ENCODE measurements around the gene HSPA12B.
A peak's percentile ranks its signal among the peaks of the same experiment; 100 is the strongest.

The HSPA12B gene

GRCh38 chr20:3743251-3743650 is 10.8 kb downstream of the HSPA12B start:
- no peak for DNase-seq (ENCODE audit: low spot score)
- TF ChIP-seq, protein P1, sequence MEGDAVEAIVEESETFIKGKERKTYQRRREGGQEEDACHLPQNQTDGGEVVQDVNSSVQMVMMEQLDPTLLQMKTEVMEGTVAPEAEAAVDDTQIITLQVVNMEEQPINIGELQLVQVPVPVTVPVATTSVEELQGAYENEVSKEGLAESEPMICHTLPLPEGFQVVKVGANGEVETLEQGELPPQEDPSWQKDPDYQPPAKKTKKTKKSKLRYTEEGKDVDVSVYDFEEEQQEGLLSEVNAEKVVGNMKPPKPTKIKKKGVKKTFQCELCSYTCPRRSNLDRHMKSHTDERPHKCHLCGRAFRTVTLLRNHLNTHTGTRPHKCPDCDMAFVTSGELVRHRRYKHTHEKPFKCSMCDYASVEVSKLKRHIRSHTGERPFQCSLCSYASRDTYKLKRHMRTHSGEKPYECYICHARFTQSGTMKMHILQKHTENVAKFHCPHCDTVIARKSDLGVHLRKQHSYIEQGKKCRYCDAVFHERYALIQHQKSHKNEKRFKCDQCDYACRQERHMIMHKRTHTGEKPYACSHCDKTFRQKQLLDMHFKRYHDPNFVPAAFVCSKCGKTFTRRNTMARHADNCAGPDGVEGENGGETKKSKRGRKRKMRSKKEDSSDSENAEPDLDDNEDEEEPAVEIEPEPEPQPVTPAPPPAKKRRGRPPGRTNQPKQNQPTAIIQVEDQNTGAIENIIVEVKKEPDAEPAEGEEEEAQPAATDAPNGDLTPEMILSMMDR (IDR thresholded peaks at IDR 0.05; ENCODE audit: extremely low read depth, missing control alignments), result no peak

DNA sequence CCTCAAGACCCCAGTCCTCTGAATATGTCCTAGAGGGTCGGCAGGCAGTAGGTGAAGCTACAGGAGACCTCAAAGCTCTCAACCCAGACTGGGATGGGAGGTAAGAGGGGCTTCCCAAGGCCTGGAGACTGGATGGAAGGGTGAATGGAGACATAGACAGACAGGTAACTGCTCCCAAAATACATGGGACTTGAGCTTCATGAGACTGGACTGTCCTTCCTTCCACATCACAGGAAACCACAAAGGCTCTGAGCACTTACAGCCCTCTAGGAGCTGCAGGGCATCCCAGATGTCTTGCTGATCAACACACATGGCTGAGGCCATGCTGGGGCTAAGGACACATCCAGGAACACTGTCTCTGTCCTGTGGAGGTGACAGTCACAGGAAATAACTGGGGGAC is 11.6 kb downstream of the HSPA12B start:
- TF ChIP-seq, protein P1 (IDR thresholded peaks at IDR 0.05; ENCODE audit: extremely low read depth, missing control alignments), result no peak
- no peak for DNase-seq (ENCODE audit: low spot score)

GRCh38 chr20:3744806-3745685 is 12.6 kb downstream of the HSPA12B start:
- DNase-seq (ENCODE audit: low spot score), result peak; percentile 69
- TF ChIP-seq, protein P1 (IDR thresholded peaks at IDR 0.05; ENCODE audit: extremely low read depth, missing control alignments), result no peak

DNA sequence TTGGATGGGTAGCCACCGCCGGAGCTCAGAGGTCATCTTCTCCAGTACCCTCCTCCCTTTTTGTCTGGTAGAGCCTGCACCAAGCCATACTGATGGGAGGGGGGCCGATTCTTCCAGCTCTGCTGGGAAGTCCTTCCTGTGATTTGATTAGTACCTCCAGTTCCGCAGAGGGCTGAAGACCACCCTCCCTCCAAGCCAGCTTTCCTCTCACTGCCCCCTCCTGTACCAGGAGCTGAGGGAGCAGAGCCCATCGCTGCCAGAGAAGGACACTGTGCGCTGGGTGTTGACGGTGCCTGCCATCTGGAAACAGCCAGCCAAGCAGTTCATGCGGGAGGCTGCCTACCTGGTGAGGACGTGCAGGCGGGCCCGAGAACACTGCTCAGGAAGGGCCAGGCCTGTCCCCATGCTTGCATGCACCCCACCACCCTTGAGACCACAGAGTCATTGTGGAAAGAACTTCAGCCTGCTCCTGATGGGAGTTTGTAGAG is 13.2 kb downstream of the HSPA12B start:
- no peak for DNase-seq (ENCODE audit: low spot score)
- TF ChIP-seq, protein P1 (IDR thresholded peaks at IDR 0.05; ENCODE audit: extremely low read depth, missing control alignments), result no peak

DNA sequence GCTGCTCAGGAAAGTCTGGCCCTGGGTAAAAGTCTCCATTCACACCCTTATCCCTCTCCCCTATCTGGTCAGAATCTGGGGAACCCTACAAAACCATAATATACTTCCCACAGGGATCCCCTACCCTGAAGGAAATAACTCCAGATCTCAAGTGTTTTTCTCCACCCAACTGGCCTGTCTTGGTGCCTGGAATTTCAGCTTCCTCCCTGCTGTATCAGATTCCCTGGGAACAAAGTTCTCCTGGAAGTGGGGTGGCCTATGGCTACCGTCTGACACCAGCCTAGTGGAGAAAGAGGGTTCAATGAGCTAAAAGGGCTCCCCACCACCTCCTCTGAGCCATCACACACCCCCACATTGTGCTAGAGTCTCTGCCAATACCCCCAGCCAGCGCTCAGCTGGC is 15.0 kb downstream of the HSPA12B start:
- TF ChIP-seq, protein P1 (IDR thresholded peaks at IDR 0.05; ENCODE audit: extremely low read depth, missing control alignments), result no peak
- no peak for DNase-seq (ENCODE audit: low spot score)

DNA sequence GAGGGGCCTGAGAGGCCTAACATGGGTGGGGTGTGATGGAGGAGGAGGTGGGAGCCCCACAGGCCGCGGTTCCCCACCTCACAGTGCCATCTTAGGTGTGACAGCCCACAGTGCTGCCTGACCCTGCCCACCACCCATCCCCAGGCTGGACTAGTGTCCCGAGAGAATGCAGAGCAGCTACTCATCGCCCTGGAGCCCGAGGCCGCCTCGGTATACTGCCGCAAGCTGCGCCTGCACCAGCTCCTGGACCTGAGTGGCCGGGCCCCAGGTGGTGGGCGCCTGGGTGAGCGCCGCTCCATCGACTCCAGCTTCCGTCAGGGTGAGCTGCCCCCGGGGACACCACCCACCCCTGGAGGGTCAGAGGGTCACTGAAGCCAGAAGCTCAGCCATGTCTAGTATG is 15.6 kb downstream of the HSPA12B start:
- TF ChIP-seq, protein P1 (IDR thresholded peaks at IDR 0.05; ENCODE audit: extremely low read depth, missing control alignments), result no peak
- no peak for DNase-seq (ENCODE audit: low spot score)

- no peak for DNase-seq (ENCODE audit: low spot score)
- TF ChIP-seq, protein P1 (IDR thresholded peaks at IDR 0.05; ENCODE audit: extremely low read depth, missing control alignments), result no peak
These were observed 16.7 kb downstream of the HSPA12B start for GRCh38 chr20:3749087-3749688.

Measured in GM20000 (cell line).